Measurements from ENCODE around the gene HRH1. TPM values are rescaled to one million over a fixed set of nuclear protein-coding genes. Genes with fewer than 3 reads are reported as not detected.

Gene HRH1
- total and polyA plus RNA-seq, 2 donors (not counting 3 experiments of a cell fraction or from before 2014, with no cell fraction given) = 16.2 to 21.2 TPM

DNA sequence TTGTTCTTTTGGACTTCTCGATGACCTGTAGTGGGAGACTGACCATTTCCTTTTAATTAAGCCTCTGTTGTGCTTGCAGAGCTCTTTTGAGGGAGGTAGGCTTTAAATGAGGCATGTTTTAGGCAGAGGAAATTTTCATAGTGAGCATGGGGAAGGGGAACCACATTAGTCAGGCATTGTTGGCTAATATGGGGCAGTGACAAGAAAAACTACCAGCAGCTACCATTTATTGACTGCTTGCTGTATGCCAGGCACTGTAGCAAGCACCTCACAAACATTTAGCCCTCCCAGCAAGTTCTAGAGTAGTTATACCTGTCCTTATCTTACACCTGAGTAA is 128.8 kb downstream of the HRH1 start:
- H3K9me1 ChIP-seq (replicated peaks; ENCODE audit: control insufficient read depth, extremely low read depth, insufficient read depth, low read length) = no peaks in the 10 kb centered on the region
- no peaks in the 10 kb centered on the region for H3K27me3 ChIP-seq (ENCODE audit: control insufficient read depth in 2 of 2, insufficient read depth in 2 of 2, low read length in 2 of 2)
- no peak overlapping the region for H3K9ac ChIP-seq (replicated peaks; ENCODE audit: extremely low read depth, insufficient read depth, low read length)
- no peaks in the 10 kb centered on the region for H3K9me3 ChIP-seq (replicated peaks; ENCODE audit: control insufficient read depth, insufficient read depth, low read length)
- peaks cover 26% of the 10 kb centered on the region for H3K79me2 ChIP-seq (ENCODE audit: control insufficient read depth, insufficient read depth, low read length)
- DNase-seq (ENCODE audit: low read depth, low spot score) (no peak), FAIRE-seq (no peak)
- dilution Hi-C loops (cut with MboI; ENCODE audit: extremely low pct_ligation_motif_present, low sequenced_read_pairs) = no loop called here
- TF ChIP-seq, protein P1, sequence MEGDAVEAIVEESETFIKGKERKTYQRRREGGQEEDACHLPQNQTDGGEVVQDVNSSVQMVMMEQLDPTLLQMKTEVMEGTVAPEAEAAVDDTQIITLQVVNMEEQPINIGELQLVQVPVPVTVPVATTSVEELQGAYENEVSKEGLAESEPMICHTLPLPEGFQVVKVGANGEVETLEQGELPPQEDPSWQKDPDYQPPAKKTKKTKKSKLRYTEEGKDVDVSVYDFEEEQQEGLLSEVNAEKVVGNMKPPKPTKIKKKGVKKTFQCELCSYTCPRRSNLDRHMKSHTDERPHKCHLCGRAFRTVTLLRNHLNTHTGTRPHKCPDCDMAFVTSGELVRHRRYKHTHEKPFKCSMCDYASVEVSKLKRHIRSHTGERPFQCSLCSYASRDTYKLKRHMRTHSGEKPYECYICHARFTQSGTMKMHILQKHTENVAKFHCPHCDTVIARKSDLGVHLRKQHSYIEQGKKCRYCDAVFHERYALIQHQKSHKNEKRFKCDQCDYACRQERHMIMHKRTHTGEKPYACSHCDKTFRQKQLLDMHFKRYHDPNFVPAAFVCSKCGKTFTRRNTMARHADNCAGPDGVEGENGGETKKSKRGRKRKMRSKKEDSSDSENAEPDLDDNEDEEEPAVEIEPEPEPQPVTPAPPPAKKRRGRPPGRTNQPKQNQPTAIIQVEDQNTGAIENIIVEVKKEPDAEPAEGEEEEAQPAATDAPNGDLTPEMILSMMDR (IDR thresholded peaks at IDR 0.05; ENCODE audit: extremely low read depth in 1 of 2, insufficient read depth in 1 of 2, low read depth in 1 of 2, low read length in 2 of 2) = no peak
- TF ChIP-seq JUN (IDR thresholded peaks at IDR 0.05; ENCODE audit: borderline replicate concordance, insufficient read depth, insufficient read length, low read depth) = no peak
- no peak for TF ChIP-seq POLR2AphosphoS5 (IDR thresholded peaks at IDR 0.05; ENCODE audit: insufficient read depth, low read depth, low read length)
- TF ChIP-seq POLR2A (IDR thresholded peaks at IDR 0.05; ENCODE audit: low read depth, low read length) = no peak
- no peak for TF ChIP-seq FOS (IDR thresholded peaks at IDR 0.05; ENCODE audit: borderline replicate concordance, insufficient read depth, low read length)
- TF ChIP-seq EZH2 (IDR thresholded peaks at IDR 0.05; ENCODE audit: borderline replicate concordance, low read depth, low read length, severe bottlenecking) = no peak
- TF ChIP-seq MYC (IDR thresholded peaks at IDR 0.05; ENCODE audit: low read depth, low read length) = no peak
- TF ChIP-seq GATA2 (IDR thresholded peaks at IDR 0.05; ENCODE audit: insufficient read depth, insufficient read length, low read depth, low read length) = no peak
- TF ChIP-seq, protein P2, sequence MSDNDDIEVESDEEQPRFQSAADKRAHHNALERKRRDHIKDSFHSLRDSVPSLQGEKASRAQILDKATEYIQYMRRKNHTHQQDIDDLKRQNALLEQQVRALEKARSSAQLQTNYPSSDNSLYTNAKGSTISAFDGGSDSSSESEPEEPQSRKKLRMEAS (IDR thresholded peaks at IDR 0.05; ENCODE audit: insufficient read depth, insufficient read length) = no peak
- peaks cover 0 to 7% of the 10 kb centered on the region in 2 experiments for H3K36me3 ChIP-seq (ENCODE audit: control insufficient read depth in 2 of 2, extremely low read depth in 1 of 2, insufficient read depth in 2 of 2, low read length in 2 of 2)
- H3K4me1 ChIP-seq (ENCODE audit: control insufficient read depth, extremely low read depth, insufficient read depth, low read length) = peaks cover 24% of the 10 kb centered on the region
- H3K4me2 ChIP-seq (ENCODE audit: insufficient read depth, low read length) = no peak overlapping the region
- no TSS peak for BruUV-seq (replicated peaks)
- intact Hi-C loops (cut with micrococcal nuclease) = no loop called here
- ChIA-PET POLR2A (no interaction called here), CTCF (interaction anchor here (1.3 kb wide), 1 partner anchor 128 kb away, joined by 3 read pairs; no protein-coding TSS in a partner anchor)
- no peak overlapping the region for H3K4me3 ChIP-seq (replicated peaks in 1 of 3; ENCODE audit: insufficient read depth in 1 of 3, low read depth in 1 of 3, low read length in 3 of 3)
- H2AFZ ChIP-seq (ENCODE audit: low read depth, low read length) = no peak overlapping the region
- no peak overlapping the region for H3K27ac ChIP-seq (ENCODE audit: insufficient read depth, low read depth, low read length)
- H4K20me1 ChIP-seq (replicated peaks; ENCODE audit: control insufficient read depth, extremely low read depth, insufficient read depth, low read length) = no peaks in the 10 kb centered on the region
